ENCODE results near the gene NPSR1.

NPSR1 gene

GRCh38 chr7:34723866-34724490 lies 66.0 kb downstream of the NPSR1 start:
- DNase-seq: no peak

- DNase-seq: no peak
Measured at GRCh38 chr7:34726221-34726620, 68.2 kb downstream of the NPSR1 start.

- peak; percentile 79 for DNase-seq
Measured at GRCh38 chr7:34727464-34727995, 69.5 kb downstream of the NPSR1 start.

GRCh38 chr7:34728156-34728555 lies 70.1 kb downstream of the NPSR1 start:
- DNase-seq: no peak

GRCh38 chr7:34734771-34735170 lies 76.8 kb downstream of the NPSR1 start:
- no peak for DNase-seq

- no peak for DNase-seq
Measured at GRCh38 chr7:34735526-34735925, 77.5 kb downstream of the NPSR1 start.

- no peak for DNase-seq
Measured at GRCh38 chr7:34739651-34740300, 81.8 kb downstream of the NPSR1 start.

- DNase-seq: no peak
Measured at GRCh38 chr7:34740840-34741239, 82.8 kb downstream of the NPSR1 start.

GRCh38 chr7:34747176-34747781 lies 89.3 kb downstream of the NPSR1 start:
- DNase-seq: no peak

GRCh38 chr7:34747867-34748727 lies 90.1 kb downstream of the NPSR1 start:
- DNase-seq: no peak

GRCh38 chr7:34748728-34749089 lies 90.7 kb downstream of the NPSR1 start:
- DNase-seq: no peak

GRCh38 chr7:34749446-34749845 lies 91.4 kb downstream of the NPSR1 start:
- DNase-seq: no peak

GRCh38 chr7:34750209-34750608 lies 92.2 kb downstream of the NPSR1 start:
- no peak for DNase-seq

GRCh38 chr7:34750636-34751035 lies 92.6 kb downstream of the NPSR1 start:
- no peak for DNase-seq

- no peak for DNase-seq
Measured at GRCh38 chr7:34751725-34752643, 94.0 kb downstream of the NPSR1 start.

GRCh38 chr7:34752929-34753328 lies 94.9 kb downstream of the NPSR1 start:
- no peak for DNase-seq

- no peak for DNase-seq
Measured at GRCh38 chr7:34755008-34755407, 97.0 kb downstream of the NPSR1 start.

GRCh38 chr7:34756025-34756437 lies 98.0 kb downstream of the NPSR1 start:
- no peak for DNase-seq

GRCh38 chr7:34756691-34757090 lies 98.7 kb downstream of the NPSR1 start:
- DNase-seq: no peak

GRCh38 chr7:34757570-34758110 lies 99.6 kb downstream of the NPSR1 start:
- DNase-seq: no peak

- DNase-seq: no peak
Measured at GRCh38 chr7:34758111-34758601, 100.1 kb downstream of the NPSR1 start.
